KMS-11 (cell line): ENCODE results near the gene IFIH1.

Experiments used
- H2AFZ ChIP-seq: fragments of 200-600 bp; sonication (generic); 2 replicates; pipeline ENCODE4 v1.6.1; 2016; ENCODE audit warnings: antibody characterized with exemption, mixed run types, low read depth
- H3K27ac ChIP-seq: fragments of 200-600 bp; sonication (generic); 2 replicates; pipeline ENCODE4 v1.6.1; 2016; ENCODE audit warnings: mild to moderate bottlenecking, mixed run types
- H3K27me3 ChIP-seq: fragments of 200-600 bp; sonication (generic); 2 replicates; pipeline ENCODE4 v1.6.1; 2017; ENCODE audit warnings: mild to moderate bottlenecking, low read depth, mixed run types, moderate library complexity; ENCODE audit not compliant: insufficient read depth
- H3K36me3 ChIP-seq: fragments of 200-600 bp; sonication (generic); 2 replicates; pipeline ENCODE4 v1.6.1; 2017; ENCODE audit warnings: mild to moderate bottlenecking, mixed run types; ENCODE audit not compliant: insufficient read depth
- H3K4me1 ChIP-seq: fragments of 200-600 bp; sonication (generic); 2 replicates; pipeline ENCODE4 v1.6.1; 2016; ENCODE audit warnings: mild to moderate bottlenecking, low read depth, mixed run types; ENCODE audit not compliant: poor library complexity, severe bottlenecking
- H3K4me2 ChIP-seq: fragments of 200-600 bp; sonication (generic); 2 replicates; pipeline ENCODE4 v1.7.0; 2016; ENCODE audit warnings: mild to moderate bottlenecking, mixed run types
- H3K4me3 ChIP-seq: fragments of 200-600 bp; sonication (generic); IDR thresholded peaks from 2 replicates; pipeline ENCODE4 v1.6.1; 2017; ENCODE audit warnings: low read depth, low read length, mixed read lengths; ENCODE audit not compliant: insufficient read depth
- H3K79me2 ChIP-seq: fragments of 200-600 bp; sonication (generic); 2 replicates; pipeline ENCODE4 v1.6.1; 2016; ENCODE audit warnings: low read depth, mixed run types; ENCODE audit not compliant: insufficient read depth
- H3K9ac ChIP-seq: fragments of 200-600 bp; sonication (generic); 2 replicates; pipeline ENCODE4 v1.6.1; 2016; ENCODE audit warnings: mild to moderate bottlenecking, mixed run types
- H4K20me1 ChIP-seq: fragments of 200-600 bp; sonication (generic); 2 replicates; pipeline ENCODE4 v1.6.1; 2016; ENCODE audit warnings: mild to moderate bottlenecking, mixed run types; ENCODE audit not compliant: insufficient read depth
- CTCF ChIP-seq: fragments of 200-600 bp; sonication (generic); conservative IDR thresholded peaks from 2 replicates; pipeline ENCODE4 v1.6.1; 2017; ENCODE audit warnings: low read depth, mild to moderate bottlenecking, antibody characterized with exemption, low read length, moderate library complexity, mixed read lengths

IFIH1 gene

GRCh38 chr2:162234620-162235462, 83.6 kb downstream of the IFIH1 start:
- Histone ChIP-seq H2AFZ (no peak overlapping the region), H3K27ac (no peak overlapping the region), H4K20me1 (no peaks in the 10 kb centered on the region), H3K9ac (no peak overlapping the region), H3K4me3 (no peak overlapping the region), H3K79me2 (no peaks in the 10 kb centered on the region), H3K36me3 (no peaks in the 10 kb centered on the region), H3K4me2 (no peak overlapping the region), H3K4me1 (no peaks in the 10 kb centered on the region), H3K27me3 (no peaks in the 10 kb centered on the region)
- TF ChIP-seq CTCF = no peak

- Histone ChIP-seq H3K79me2 (no peaks in the 10 kb centered on the region), H3K9ac (no peak overlapping the region), H3K27ac (no peak overlapping the region), H3K27me3 (no peaks in the 10 kb centered on the region), H4K20me1 (no peaks in the 10 kb centered on the region), H3K4me3 (no peak overlapping the region), H3K4me2 (no peak overlapping the region), H3K36me3 (no peaks in the 10 kb centered on the region), H3K4me1 (no peaks in the 10 kb centered on the region), H2AFZ (no peak overlapping the region)
- TF ChIP-seq CTCF = no peak
These were observed 85.3 kb downstream of the IFIH1 start for GRCh38 chr2:162233197-162233596.

GRCh38 chr2:162232671-162233070, 85.8 kb downstream of the IFIH1 start:
- H3K4me1 ChIP-seq = no peaks in the 10 kb centered on the region
- H3K36me3 ChIP-seq = no peaks in the 10 kb centered on the region
- no peak overlapping the region for H3K27ac ChIP-seq
- no peak overlapping the region for H3K4me2 ChIP-seq
- H3K4me3 ChIP-seq = no peak overlapping the region
- no peaks in the 10 kb centered on the region for H3K27me3 ChIP-seq
- no peaks in the 10 kb centered on the region for H3K79me2 ChIP-seq
- no peaks in the 10 kb centered on the region for H4K20me1 ChIP-seq
- no peak overlapping the region for H3K9ac ChIP-seq
- H2AFZ ChIP-seq = no peak overlapping the region
- no peak for TF ChIP-seq CTCF

GRCh38 chr2:162232027-162232426, 86.5 kb downstream of the IFIH1 start:
- Histone ChIP-seq H3K27ac (no peak overlapping the region), H3K4me1 (no peaks in the 10 kb centered on the region), H3K27me3 (no peaks in the 10 kb centered on the region), H3K9ac (no peak overlapping the region), H2AFZ (no peak overlapping the region), H3K79me2 (no peaks in the 10 kb centered on the region), H3K4me3 (no peak overlapping the region), H4K20me1 (no peaks in the 10 kb centered on the region), H3K4me2 (no peak overlapping the region), H3K36me3 (no peaks in the 10 kb centered on the region)
- no peak for TF ChIP-seq CTCF
